Esophagus squamous epithelium (tissue), 5 donors: Measurements from ENCODE around the gene SESTD1. TPM values are rescaled to one million over a fixed set of nuclear protein-coding genes. Genes with fewer than 3 reads are reported as not detected.

Experiments used
- DNase-seq: peaks from one replicate; lab custom pipeline; 2025; lab: John Stamatoyannopoulos, UW
- H3K27ac ChIP-seq, 4 donors: fragments of 200-600 bp; sonication (generic); one replicate each; pipeline ENCODE4 v1.5.1; 2016 to 2019; ENCODE audit warnings: mild to moderate bottlenecking in 1 of 4
- H3K27me3 ChIP-seq, 4 donors: fragments of 200-600 bp; sonication (generic); 1 replicate in 3 of 4; 2 replicates in 1 of 4; pipeline versions ENCODE4 v1.5.1 to v1.6.0; 2017 to 2021; ENCODE audit warnings: antibody characterized with exemption in 1 of 4
- H3K36me3 ChIP-seq, 3 donors: fragments of 200-600 bp; sonication (generic); one replicate each; pipeline ENCODE4 v1.5.1; 2016 to 2019
- H3K4me1 ChIP-seq, 3 donors: fragments of 200-600 bp; sonication (generic); one replicate each; pipeline ENCODE4 v1.5.1; 2017 to 2019
- H3K4me3 ChIP-seq, 4 donors: fragments of 200-600 bp; sonication (generic); 1 replicate in 3 of 4; 2 replicates in 1 of 4; pipeline ENCODE4 v1.5.1; 2016 to 2019; ENCODE audit warnings: mild to moderate bottlenecking in 2 of 4, moderate library complexity in 1 of 4
- H3K9me3 ChIP-seq, 3 donors: fragments of 200-600 bp; sonication (generic); one replicate each; pipeline ENCODE4 v1.5.1; 2016 to 2019
- CTCF ChIP-seq, 6 experiments: fragments of 450-650 bp in 4 of 6; fragments of 200-600 bp in 2 of 6; sonication (generic) in 2 of 6; IDR thresholded peaks; one replicate each; pipeline ENCODE4 v1.5.1; 2016 to 2019; ENCODE audit warnings: antibody characterized with exemption in 6 of 6, mild to moderate bottlenecking in 4 of 6, moderate library complexity in 4 of 6
- POLR2A ChIP-seq, 4 donors: fragments of 450-650 bp; IDR thresholded peaks; one replicate each; pipeline ENCODE4 v1.6.1; 2017; ENCODE audit warnings: antibody characterized with exemption in 4 of 4, mild to moderate bottlenecking in 4 of 4, moderate library complexity in 3 of 4
- WGBS, 2 donors: methylation state at CpG; one replicate each; pipeline ENCODE4 v1.1.5; 2018; 5-methylcytosine and 5-hydroxymethylcytosine counted together
- intact Hi-C: fragments of 100-400 bp; cut with DNase I; formaldehyde crosslinking; loops from one replicate; pipeline ENCODE4 v1.15.0; 2022
- total RNA-seq, 4 donors: library from RNA; depleted of rRNA; stranded (reverse); fragments of >200 nt; gene quantifications; one replicate each; pipeline ENCODE4 v1.1.0, GENCODE V29; 2016
- donor health status: DM: yes; HTN: yes; CAD: no.

SESTD1 gene
- total RNA-seq, 4 donors from 2014 or later: 5.0 to 22.9 (median 14.0) TPM

GRCh38 chr2:179184610-179185009, 80.0 kb downstream of the SESTD1 start:
- H3K27ac ChIP-seq: no peak overlapping the region
- no peaks in the 10 kb centered on the region for H3K4me1 ChIP-seq
- TF ChIP-seq CTCF (IDR thresholded peaks at IDR 0.05) (no peak), POLR2A (IDR thresholded peaks at IDR 0.05) (no peak)
- no peak for DNase-seq
- no peak overlapping the region for H3K4me3 ChIP-seq
- H3K27me3 ChIP-seq: no peaks in the 10 kb centered on the region
- intact Hi-C loops: no loop called here
- no peaks in the 10 kb centered on the region for H3K36me3 ChIP-seq
- H3K9me3 ChIP-seq: no peaks in the 10 kb centered on the region
- WGBS, 2 donors: 75 to 87% methylated on average over 1 of the region's 1 CpG

GRCh38 chr2:179181002-179181401, 83.6 kb downstream of the SESTD1 start:
- 75 to 79% methylated on average over 3 of the region's 3 CpGs for WGBS, 2 donors
- peaks cover 0 to 3% (median 0%) of the 10 kb centered on the region in 3 donors for H3K36me3 ChIP-seq
- TF ChIP-seq CTCF (IDR thresholded peaks at IDR 0.05): no peak
- TF ChIP-seq POLR2A (IDR thresholded peaks at IDR 0.05): no peak
- no peaks in the 10 kb centered on the region for H3K27me3 ChIP-seq
- no peak for DNase-seq
- H3K4me1 ChIP-seq: no peaks in the 10 kb centered on the region
- intact Hi-C loops: no loop called here
- H3K27ac ChIP-seq: no peak overlapping the region
- H3K4me3 ChIP-seq: no peak overlapping the region
- H3K9me3 ChIP-seq: no peaks in the 10 kb centered on the region

GRCh38 chr2:179180242-179180641, 84.4 kb downstream of the SESTD1 start:
- H3K36me3 ChIP-seq: peaks cover 0 to 6% (median 0%) of the 10 kb centered on the region in 3 donors
- intact Hi-C loops: no loop called here
- 62 to 66% methylated on average over 2 of the region's 2 CpGs for WGBS, 2 donors
- H3K27ac ChIP-seq: no peak overlapping the region
- H3K27me3 ChIP-seq: no peaks in the 10 kb centered on the region
- no peak overlapping the region for H3K4me3 ChIP-seq
- H3K9me3 ChIP-seq: no peaks in the 10 kb centered on the region
- H3K4me1 ChIP-seq: no peaks in the 10 kb centered on the region
- no peak for TF ChIP-seq POLR2A (IDR thresholded peaks at IDR 0.05)
- no peak for TF ChIP-seq CTCF (IDR thresholded peaks at IDR 0.05)
- DNase-seq: no peak

- intact Hi-C loops: no loop called here
- H3K4me1 ChIP-seq: no peaks in the 10 kb centered on the region
- DNase-seq: no peak
- no peak overlapping the region for H3K27ac ChIP-seq
- no peaks in the 10 kb centered on the region for H3K27me3 ChIP-seq
- WGBS, 2 donors: 72 to 88% methylated on average over 2 of the region's 2 CpGs
- H3K9me3 ChIP-seq: no peaks in the 10 kb centered on the region
- no peak for TF ChIP-seq CTCF (IDR thresholded peaks at IDR 0.05)
- no peak for TF ChIP-seq POLR2A (IDR thresholded peaks at IDR 0.05)
- no peak overlapping the region for H3K4me3 ChIP-seq
- peaks cover 0 to 9% (median 0%) of the 10 kb centered on the region in 3 donors for H3K36me3 ChIP-seq
Observed at GRCh38 chr2:179179719-179180118, 84.9 kb downstream of the SESTD1 start.

- TF ChIP-seq POLR2A (IDR thresholded peaks at IDR 0.05): no peak
- TF ChIP-seq CTCF (IDR thresholded peaks at IDR 0.05): no peak
- WGBS, 2 donors: 88% methylated on average over 1 of the region's 1 CpG
- H3K4me1 ChIP-seq: no peaks in the 10 kb centered on the region
- H3K9me3 ChIP-seq: no peaks in the 10 kb centered on the region
- DNase-seq: no peak
- H3K4me3 ChIP-seq: no peak overlapping the region
- no peaks in the 10 kb centered on the region for H3K27me3 ChIP-seq
- intact Hi-C loops: no loop called here
- no peak overlapping the region for H3K27ac ChIP-seq
- H3K36me3 ChIP-seq: peaks cover 0 to 18% (median 0%) of the 10 kb centered on the region in 3 donors
Observed at GRCh38 chr2:179177694-179178093, 86.9 kb downstream of the SESTD1 start.
